PFSK-1 (cell line): ENCODE results near the gene RBM38.

Experiments
- POLR2AphosphoS5 ChIP-seq: IDR thresholded peaks from 2 replicates; pipeline ENCODE4 v1.6.1; 2012; ENCODE audit warnings: low read depth, mild to moderate bottlenecking, control low read depth, low read length, moderate library complexity
- REST ChIP-seq, 2 experiments: IDR thresholded peaks; 2 replicates each; pipeline versions ENCODE4 v1.6.1 to v1.8.0; 2011 to 2012; ENCODE audit warnings: low read depth in 2 of 2, low read length in 2 of 2, control low read depth in 1 of 2, inconsistent platforms in 1 of 2, mild to moderate bottlenecking in 1 of 2, moderate library complexity in 1 of 2; ENCODE audit not compliant: insufficient read depth in 1 of 2
- SIN3A ChIP-seq: IDR thresholded peaks from 2 replicates; pipeline ENCODE4 v1.6.1; 2012; ENCODE audit warnings: mild to moderate bottlenecking, low read length, moderate library complexity, borderline replicate concordance; ENCODE audit not compliant: insufficient read depth
- TAF1 ChIP-seq: IDR thresholded peaks from 2 replicates; pipeline ENCODE4 v1.6.1; 2012; ENCODE audit warnings: low read length, control low read depth, borderline replicate concordance; ENCODE audit not compliant: insufficient read depth

DNA sequence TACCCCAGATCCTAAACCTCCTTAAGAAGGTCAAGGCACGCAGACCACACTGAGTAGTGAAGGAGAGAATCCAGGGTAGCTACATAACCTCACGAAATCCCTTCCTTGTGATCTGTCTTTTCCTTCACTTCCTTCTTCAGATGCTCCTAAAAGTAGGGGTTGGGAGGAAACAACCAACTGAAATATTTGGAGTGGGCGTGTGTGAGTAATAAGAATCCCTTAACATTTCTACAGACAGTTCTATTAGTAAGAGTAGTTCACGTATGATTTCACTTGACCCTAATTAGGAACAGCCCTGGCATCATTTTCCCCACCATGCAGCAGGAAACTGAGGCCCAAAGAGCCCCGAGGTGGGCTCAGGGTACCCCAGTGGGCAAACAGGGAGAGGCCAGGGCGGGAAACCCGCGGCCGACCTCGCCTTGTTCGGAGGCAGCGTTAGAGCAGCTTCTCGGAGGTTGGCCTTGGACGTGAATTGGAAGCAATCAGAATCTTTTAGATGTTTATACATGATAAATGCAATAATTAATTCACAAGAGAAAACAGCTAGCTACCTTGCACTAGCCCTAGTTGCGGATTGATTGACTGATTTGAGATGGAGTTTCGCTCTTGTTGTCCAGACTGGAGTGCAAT is 41.0 kb upstream of the RBM38 start:
- no peak for TF ChIP-seq POLR2AphosphoS5
- TF ChIP-seq REST (IDR thresholded peaks at IDR 0.05; ENCODE audit: insufficient read depth in 1 of 2, low read depth in 2 of 2, low read length in 2 of 2): no peak
- no peak for TF ChIP-seq TAF1
- no peak for TF ChIP-seq SIN3A
